Measurements from ENCODE around the gene CEMIP2.
"Not testable (repeated sequence)": the region's sequence is repeated elsewhere in the genome, so short reads cannot be mapped to it uniquely, and the experiment has no call there.

CEMIP2 gene

DNA sequence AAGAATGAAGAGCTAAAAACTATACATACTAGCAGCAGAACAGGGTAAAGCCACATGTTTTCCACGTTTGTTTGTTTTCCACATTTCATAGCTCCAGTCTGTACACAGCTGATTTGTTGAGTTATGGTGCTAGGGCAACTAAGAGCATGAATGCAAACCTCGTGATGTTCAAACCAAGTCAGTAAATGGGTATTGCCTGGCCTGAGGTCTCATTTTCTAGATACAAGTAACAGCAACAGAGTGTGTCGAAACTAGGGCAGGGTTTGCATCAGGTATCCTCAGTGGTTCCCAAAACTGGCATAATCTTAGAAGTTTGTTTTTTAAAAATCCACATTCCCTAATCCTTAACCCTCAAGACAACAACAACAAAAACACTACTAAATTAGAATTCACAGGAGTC is 89.3 kb downstream of the CEMIP2 start:
- DNase-seq (ENCODE audit: low read depth): no peak

DNA sequence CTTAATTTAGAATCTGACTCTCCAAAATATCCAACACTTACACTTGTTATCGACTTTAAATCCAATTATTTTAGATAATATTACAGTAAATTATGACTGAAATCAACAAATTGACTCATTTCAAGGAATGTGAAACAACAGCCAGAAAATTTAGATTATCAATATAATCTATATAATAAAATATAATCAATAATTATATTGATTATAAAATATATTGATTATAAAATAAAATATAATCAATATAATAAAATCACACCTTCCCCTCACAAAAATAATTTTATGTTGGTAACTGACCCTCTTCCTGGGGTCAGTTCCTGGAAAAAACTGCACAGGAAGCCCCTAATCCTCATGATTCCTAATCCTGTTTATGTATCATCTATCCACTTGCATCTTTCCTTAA is 91.1 kb downstream of the CEMIP2 start:
- DNase-seq (ENCODE audit: low read depth): no peak

DNA sequence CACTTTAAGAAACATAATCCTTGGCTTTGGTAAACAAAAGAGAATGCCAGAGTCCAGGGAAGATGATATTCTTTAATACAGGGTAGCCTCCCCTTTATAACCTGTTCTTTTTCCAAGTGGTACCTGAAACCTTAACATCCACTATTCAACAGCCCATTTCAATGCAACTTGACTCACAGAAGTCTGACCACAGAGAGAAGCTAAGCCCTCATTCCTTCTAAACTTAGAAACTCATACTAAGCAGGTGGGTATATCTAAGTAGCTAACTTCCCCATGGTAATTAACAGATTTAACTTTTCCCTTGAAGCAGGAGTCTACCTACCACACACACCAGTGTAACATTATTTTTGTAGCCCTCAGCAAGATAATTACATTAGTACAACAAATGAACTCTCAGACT is 91.9 kb downstream of the CEMIP2 start:
- no peak for DNase-seq (ENCODE audit: low read depth)

DNA sequence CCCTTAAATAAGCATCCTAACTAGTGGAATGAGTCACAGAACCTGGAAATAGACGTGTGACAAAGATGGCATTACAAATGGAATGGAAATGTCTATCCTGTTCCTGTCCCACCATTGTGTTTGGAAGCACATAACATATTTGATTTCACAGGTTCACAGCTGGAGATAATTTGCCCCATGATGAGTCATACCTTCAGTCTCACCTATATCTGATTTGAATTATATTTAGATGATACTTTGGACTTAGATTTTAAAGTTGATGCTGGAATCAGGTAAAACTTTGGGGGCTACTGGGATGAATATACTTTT is 92.5 kb downstream of the CEMIP2 start:
- DNase-seq (ENCODE audit: low read depth): no peak

DNA sequence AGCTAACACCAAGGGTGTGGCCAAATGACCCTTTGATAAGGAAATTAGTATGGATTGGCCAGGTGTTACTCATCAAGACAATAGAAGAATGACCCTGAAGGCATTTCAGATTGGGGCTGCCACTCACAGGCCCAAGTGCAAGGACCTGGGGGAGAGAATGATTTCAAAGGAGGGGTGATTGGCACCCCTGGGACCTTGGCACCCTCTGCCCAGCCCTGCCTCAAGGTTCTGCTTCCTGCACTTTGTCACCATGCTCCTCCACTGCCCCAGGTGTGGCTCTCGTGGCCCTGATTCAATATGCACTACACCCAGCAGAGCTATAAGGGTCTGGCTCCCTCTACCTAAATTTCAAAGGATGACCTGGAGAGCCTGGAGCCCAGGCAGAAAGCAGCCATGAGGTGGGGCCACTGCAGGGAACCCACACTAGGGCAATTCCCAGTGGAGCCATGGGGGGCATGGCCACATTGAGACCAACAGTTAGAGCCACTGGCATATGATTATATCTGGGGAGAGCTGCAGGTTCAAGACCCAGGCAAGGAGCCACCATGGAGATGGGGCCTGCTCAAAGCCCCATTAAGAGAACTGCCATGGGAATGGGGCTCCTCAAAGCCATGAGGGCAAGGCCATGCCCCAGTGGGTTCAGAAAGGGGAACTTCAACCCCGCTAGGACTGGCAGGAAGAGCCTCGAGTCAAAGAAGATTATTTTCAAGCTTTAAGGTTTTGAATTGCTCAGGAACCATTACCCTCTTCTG is 93.0 kb downstream of the CEMIP2 start:
- DNase-seq (ENCODE audit: low read depth): no peak

DNA sequence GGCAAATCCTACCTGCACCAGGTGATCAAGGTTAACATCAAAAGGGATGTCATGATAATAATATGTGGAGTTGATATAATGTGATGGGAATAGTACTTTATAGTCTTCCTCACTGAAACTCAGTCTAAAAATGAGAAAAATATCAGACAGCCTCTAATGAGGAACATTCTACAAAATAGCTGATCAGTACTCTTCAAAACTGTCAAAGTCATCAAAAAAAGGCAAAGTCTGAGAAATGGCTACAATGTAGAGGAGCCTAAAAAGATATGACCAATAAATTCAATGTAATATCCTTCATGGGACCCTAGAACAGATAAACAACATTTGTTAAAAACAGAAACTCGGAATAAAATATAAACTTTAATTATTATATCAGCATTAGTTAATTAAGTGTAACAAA is 95.7 kb downstream of the CEMIP2 start:
- DNase-seq (ENCODE audit: low read depth): no peak

DNA sequence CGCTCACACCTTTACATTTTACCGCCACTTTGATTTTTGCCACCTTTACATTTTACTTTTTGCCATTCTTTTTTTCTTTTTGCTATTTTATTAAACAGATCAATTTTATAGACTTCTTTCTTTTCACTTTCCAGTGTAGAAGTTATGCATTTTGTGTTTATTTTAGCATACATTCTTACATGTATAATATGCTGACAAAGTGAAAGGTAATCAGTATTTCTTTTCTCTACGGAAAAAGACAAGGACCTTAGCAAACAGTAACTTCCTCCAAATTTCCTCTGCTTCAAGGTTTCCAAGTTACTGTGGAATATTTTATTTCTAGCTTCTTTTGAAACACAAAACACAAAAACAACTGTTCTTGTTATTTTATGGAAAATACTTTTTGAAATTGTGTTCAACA is 97.0 kb downstream of the CEMIP2 start:
- no peak for DNase-seq (ENCODE audit: low read depth)

DNA sequence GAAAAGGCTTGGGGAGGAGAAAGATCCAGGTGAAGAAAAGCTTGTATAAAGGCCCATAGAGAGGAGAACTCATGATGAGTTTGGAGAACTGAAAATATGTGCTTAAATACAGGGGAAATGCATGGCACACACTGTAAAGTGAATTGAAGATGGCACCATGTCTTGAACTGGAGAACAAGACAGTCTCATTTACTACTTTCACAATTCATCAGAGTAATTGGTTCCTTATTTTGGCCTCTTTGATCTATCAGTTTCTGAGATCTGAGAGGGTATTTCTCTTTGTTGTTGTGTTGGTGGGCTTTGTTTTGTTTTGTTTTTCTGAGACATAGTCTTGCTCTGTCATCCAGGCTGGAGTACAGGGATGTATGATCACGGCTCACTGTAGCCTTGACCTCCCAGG is 98.2 kb downstream of the CEMIP2 start:
- DNase-seq (ENCODE audit: low read depth): no peak

DNA sequence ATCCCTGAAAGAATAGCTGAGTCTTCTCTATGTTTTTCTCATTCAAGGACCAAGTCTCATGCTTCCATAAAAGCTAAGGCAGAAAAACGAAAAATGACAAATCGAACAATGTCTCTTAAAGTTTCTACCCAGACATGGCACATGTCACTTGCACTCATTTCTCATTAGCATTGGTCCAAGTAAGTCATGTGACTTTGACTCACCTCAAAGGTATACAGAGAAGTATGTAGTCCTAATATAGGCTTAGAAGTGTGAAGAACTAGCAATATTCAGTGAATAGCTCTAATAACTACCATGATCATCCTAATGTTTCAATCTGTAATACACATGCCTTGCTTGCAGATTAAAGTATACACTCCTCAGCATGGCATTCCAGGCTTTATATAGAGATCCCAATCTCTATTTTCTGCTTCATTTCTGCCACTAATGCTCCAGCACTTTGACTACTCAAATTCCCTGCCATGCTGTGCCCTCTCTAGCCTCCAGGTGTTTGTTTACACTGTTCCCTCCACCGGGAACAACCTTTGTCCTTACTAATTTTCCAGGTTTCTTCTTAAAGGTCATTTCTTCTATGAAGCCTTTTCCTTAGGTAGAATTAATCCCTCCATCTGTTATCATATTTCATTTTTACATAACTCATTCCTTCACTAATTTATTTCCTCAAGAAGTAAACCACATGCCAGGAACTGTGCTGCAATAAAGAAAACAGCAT is 98.9 kb downstream of the CEMIP2 start:
- no peak for DNase-seq (ENCODE audit: low read depth)

DNA sequence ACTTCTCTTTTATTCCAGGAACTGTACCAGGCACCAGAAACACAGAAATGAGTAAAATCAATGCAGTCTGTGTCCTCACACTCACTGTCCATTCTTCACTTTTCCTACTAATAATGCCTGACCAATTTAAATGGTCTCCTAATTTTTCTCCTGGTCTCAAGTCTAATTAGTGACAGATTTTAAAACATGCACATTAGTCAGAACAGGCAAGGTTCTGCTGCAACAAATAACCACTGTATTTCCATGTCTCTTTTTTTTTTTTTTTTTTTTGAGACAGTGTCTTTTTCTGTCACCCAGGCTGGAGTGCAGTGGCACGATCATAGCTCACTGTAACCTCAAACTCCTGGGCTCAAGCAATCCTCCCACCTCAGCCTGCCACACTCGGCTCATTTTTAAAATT is 99.6 kb downstream of the CEMIP2 start:
- DNase-seq (ENCODE audit: low read depth): no peak

DNA sequence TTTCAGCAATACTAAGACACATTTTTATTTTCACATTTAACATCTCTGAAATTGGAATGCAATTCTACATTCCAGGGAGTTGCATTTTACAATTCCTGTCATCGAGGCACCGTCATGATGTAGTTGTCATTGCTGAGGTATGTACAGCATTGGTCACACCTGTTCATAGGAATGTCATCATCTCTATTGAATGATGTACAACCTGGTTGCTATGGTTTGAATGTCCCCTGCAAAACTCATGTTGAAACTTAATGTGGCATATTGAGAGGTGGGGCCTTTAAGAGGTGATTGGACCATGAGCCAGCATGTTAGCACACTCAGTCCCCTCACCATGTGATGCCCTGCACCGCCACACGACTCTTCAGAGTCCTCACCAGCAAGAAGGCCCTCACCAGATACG is 103.1 kb downstream of the CEMIP2 start:
- DNase-seq (ENCODE audit: low read depth): no peak

DNA sequence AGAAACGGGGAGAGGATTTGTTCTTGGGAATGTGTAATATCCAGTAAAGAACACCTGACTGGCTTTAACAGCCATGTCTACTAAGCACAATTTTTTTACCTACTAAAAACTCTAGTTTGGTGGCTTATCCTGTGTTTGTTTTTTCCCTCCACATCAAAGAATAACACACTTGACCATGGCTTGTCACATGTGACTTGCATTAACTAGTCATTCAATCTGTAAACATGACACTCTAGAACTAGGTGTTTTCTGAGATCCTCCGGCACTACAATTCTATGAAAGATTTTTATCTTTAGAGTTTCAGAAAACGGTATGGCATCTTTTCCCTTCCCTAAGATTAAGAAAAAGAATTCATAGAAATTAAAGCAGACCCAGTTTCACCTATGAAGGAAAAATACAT is 103.7 kb downstream of the CEMIP2 start:
- DNase-seq (ENCODE audit: low read depth): no peak

DNA sequence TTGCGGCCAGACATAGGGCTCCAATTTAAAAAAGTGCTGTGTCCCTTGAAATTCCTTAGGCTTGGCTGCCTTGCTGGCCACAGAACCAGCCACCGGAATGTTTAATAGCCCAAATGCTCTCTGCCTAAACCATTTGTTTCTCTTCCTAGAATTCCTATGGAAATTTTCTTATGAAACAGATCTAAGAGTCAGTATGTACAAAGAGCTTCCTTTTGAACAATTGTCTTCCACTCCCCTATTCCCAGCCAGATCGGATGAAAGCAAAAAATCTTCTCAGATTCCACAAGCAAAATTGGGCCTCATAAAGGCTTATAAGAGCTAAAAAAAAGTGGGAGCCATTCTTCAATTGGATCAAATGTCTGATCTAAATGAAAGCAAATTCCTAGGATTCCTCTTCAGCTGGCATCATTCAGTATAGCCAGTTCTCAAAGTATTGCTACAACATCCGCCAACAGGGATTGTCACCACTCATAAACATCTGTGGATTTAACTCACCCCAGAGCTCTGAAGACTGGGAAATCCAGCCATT is 104.3 kb downstream of the CEMIP2 start:
- no peak for DNase-seq (ENCODE audit: low read depth)

DNA sequence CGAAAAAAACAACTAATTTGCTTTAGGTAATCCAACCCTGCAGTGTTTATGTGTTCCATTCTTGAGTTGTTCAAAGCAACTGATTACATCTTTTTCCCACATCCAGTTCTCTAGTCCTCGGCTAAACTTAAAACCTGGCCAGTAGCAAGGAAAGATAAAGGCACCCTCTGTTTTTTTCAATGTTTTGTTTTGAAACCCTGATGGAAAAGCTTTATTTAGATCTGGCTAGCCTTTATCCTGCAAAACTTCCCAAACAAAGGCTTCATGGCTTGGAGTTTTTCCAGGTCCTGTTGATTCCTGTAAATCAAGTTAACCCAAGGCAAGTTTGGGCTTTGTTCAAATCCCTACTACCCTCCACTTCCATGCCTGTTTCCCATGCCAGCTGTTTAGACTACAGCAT is 105.1 kb downstream of the CEMIP2 start:
- no peak for DNase-seq (ENCODE audit: low read depth)

DNA sequence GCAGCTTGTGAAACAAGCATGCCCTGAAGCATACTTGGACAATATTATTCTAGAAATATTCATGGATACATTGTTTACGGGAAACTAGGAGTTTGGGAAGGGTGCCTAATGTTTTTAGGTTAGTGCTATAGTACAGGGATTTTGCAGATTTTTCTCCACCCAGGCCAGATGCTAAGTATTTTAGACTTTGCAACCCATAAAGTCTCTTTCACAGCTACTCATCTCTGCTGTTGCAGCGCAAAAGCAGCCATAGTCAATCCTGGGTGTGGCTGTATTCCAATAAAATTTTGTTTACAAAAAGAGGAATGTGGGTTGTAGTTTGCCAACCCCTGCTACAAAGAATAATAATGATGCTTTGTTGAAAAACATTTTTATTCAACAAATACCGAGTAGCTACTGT is 106.2 kb downstream of the CEMIP2 start:
- no peak for DNase-seq (ENCODE audit: low read depth)

DNA sequence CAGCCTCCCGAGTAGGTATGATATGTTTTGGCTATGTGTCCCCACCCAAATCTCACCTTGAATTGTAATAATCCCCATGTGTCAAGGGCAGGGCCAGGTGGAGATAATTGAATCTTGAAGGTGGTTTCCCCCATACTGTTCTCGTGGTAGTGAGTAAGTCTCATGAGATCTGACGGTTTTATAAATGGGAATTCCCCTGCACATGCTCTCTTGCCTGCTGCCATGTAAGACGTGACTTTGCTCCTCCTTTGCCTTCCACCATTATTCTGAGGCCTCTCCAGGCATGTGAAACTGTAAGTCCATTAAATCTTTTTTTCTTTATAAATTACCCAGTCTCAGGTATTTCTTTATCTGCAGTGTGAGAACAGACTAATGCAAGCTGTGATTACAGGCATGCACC is 111.0 kb downstream of the CEMIP2 start:
- not testable (repeated sequence) for DNase-seq (ENCODE audit: low read depth)

DNA sequence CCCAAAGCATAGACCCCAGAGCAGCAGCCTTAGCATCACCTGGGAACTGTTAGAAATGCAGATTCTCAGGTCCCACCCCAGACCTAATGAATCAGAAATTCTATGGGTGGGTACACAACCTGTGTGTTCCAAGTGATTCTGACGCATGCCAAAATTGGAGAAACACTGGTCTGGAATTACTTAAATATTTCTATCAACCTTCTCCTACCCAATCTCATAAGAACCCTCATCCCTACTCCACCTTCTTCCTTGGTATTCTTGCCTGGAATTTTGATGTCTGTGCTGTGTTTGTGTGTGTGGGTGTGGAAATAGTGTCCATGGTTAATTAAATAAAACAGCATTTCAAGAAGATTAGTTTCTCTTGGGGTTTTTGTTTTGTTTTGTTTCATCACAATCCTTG is 111.8 kb downstream of the CEMIP2 start:
- no peak for DNase-seq (ENCODE audit: low read depth)

DNA sequence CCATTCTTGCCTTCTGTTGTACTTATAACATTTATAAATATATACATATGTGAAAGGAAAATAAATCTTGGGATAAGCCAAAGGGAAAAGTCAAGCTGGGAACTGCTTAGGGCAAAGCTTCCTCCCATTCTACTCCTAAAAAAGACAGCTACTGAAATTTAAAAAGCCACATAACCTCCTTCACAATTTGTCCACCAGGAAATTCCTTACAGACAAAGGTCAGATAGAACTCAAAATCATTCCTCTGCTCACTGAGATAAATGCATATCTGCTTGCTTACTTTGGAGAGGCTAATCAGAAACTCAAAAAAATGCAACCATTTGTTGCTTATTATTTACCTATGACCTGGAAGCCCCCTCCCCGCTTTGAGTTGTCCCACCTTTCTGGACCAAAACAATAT is 112.5 kb downstream of the CEMIP2 start:
- no peak for DNase-seq (ENCODE audit: low read depth)

DNA sequence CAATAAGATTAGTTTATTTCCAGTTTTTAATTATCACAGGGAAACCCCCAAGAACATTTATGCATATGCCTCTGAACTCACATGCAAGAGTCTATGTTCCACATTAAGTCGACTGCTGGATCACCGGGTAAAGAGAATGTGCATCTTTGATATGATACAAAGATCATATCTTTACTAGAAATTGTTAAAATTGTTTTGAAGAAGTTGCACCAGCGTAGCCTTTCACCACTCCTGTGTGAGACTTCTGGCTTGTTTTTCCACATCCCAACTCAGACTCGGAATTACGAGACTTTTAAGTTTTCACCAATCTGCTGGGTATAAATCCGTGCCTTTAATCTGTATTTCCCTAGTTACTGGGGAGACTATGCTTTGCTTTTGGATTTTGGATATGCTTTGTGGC is 113.2 kb downstream of the CEMIP2 start:
- no peak for DNase-seq (ENCODE audit: low read depth)

DNA sequence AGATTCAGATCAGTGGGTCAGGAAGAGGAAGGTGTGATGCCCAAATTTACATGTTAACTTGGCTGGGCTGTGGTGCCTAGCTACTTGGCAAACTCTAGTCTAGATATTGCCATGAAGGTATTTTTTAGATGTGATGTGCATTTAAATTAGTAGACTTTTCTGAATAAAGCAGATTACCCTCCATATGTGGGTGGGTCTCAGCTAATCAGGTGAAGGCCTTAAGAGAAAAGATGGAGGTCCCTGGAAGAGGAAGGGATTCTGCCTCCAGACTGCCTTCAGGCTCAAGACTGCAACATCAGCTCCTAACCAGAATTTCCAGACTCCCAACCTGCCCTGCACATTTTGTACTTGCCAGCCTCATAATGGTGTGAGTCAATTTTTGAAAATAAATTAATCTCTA is 115.8 kb downstream of the CEMIP2 start:
- no peak for DNase-seq (ENCODE audit: low read depth)

DNA sequence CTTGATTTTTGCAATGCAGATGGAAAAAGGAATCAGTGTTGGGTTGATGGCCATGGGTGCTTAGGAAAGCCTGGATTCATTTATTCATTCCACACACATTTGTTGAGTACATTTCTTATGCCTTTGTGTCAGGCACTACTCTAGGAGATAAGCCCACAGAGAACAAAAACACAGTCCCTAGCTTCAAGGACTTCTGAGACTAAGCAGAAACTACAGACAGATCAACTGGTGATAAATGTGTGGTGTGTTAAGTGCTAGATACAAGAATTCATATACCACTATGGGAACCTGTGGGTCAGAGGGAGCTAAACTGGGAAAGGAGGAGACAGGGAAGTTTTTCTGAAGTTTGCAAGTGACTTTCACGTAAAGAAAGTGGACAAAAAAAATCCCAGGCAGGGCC is 119.9 kb downstream of the CEMIP2 start:
- no peak for DNase-seq (ENCODE audit: low read depth)

DNA sequence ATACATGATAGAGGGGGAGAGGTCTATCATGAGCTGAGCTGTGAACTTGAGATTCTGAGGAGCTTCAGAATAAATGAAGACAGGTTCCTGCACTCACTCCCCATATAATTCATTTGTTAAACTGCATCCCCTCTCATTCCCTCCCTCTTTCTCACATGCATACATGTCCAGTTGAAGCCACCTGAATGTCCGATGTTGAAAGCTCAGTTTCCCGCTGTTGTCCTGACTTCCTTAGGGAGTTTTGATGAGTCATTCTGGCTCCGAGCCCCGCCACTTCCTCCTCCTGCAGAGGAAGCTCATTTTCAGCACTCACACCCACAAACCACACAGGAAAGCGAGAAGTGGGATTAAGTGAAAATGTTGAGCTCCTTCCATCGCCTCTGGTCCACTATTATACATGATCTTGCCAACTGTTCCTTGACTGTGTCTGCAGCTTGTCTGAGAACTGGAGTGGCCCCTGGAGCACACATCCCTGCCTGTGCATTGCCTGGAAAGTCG is 121.2 kb downstream of the CEMIP2 start:
- no peak for DNase-seq (ENCODE audit: low read depth)

DNA sequence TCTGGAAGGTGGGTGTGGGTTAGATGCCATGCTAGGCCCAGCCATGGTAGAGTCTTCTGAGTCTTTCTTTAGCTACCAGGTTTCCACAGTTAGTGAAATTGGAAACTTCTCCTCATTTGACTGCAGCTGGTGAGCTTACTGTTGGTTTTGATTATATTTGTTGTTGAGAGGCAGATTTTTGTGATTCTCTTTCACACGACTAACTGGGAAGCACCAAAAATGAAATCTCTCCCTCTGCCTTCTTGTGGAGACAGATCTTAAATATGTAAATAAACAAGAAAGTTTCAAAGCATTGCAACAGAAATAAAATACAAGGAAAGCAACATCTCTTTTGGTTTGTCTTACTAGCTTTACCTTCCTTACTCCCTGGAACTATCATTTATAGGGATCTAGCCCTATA is 122.2 kb downstream of the CEMIP2 start:
- no peak for DNase-seq (ENCODE audit: low read depth)

Data from activated T-cell treated with anti-CD3 and anti-CD28 coated beads for 48 hours (primary cell).